Chondrocyte (in vitro differentiated cells): ENCODE data around the gene CDC42BPB. TPM values are rescaled to one million over a fixed set of nuclear protein-coding genes. Genes with fewer than 3 reads are reported as not detected.
"Not testable (repeated sequence)": the region's sequence is repeated elsewhere in the genome, so short reads cannot be mapped to it uniquely, and the experiment has no call there.

Source experiments
- DNase-seq: peaks from one replicate; pipeline ENCODE4 v3.0.0; 2021; ENCODE audit warnings: mixed read lengths, low spot score
- H3K27ac Mint-ChIP-seq: one replicate; pipeline ENCODE4 v1.8.0; 2021; ENCODE audit warnings: mild to moderate bottlenecking, moderate library complexity, mixed read lengths; ENCODE audit not compliant: unreplicated experiment
- H3K27me3 Mint-ChIP-seq: 2 replicates; pipeline ENCODE4 v1.8.0; 2021; ENCODE audit warnings: low read depth, mixed read lengths
- H3K36me3 Mint-ChIP-seq: 2 replicates; pipeline ENCODE4 v1.8.0; 2021; ENCODE audit warnings: low read depth, mixed read lengths
- H3K4me1 Mint-ChIP-seq: 2 replicates; pipeline ENCODE4 v1.8.0; 2021; ENCODE audit warnings: low read depth, mild to moderate bottlenecking, mixed read lengths
- H3K4me3 Mint-ChIP-seq: one replicate; pipeline ENCODE4 v1.8.0; 2021; ENCODE audit warnings: mild to moderate bottlenecking, moderate library complexity, mixed read lengths; ENCODE audit not compliant: unreplicated experiment
- H3K9me3 Mint-ChIP-seq: 2 replicates; pipeline ENCODE4 v1.8.0; 2021; ENCODE audit warnings: low read depth, mixed read lengths
- total RNA-seq: library from RNA; stranded (reverse); gene quantifications from 3 replicates; pipeline ENCODE4 v1.2.1, GENCODE V29; 2021
- TF ChIP-seq, protein P1 (sequence below): fragments of 200-600 bp; sonication (generic); IDR thresholded peaks from 2 replicates; pipeline ENCODE4 v1.5.0; 2021; ENCODE audit warnings: antibody characterized with exemption, mild to moderate bottlenecking, moderate library complexity

Gene CDC42BPB
- total RNA-seq, 1 donor from 2014 or later: 106 TPM

DNA sequence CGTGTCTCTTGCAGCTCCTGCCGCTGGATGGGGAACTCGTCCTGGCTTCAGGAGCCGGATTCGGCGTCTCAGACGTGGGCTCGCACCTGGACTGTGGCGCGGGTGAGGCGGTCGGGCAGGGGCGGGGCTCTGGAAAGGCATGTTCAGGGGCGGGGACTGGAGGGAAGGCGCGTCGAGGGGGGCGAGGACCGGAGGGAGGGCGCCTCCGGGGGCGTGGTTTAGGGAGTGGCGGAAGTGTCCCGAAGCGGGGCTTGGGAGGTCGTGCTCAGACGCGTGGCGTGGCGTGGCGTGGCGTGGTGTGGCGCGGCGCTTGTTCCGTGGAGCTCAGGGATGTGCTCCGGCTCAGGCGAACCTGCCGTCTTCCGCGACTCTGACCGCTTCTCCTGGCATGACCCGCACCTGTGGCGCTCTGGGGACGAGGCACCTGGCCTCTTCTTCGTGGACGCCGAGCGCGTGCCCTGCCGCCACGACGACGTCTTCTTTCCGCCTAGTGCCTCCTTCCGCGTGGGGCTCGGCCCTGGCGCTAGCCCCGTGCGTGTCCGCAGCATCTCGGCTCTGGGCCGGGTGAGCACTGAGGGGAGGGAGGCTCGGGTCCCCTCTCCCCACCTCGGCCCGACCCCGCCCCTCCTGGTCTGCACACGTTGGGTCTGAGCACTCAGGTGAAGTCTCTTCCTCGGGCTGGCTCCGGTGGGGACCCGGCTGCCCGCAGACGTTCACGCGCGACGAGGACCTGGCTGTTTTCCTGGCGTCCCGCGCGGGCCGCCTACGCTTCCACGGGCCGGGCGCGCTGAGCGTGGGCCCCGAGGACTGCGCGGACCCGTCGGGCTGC is 128.7 kb downstream of the CDC42BPB start:
- no peaks in the 10 kb centered on the region for H3K9me3 Mint-ChIP-seq
- H3K36me3 Mint-ChIP-seq: peaks cover 12% of the 10 kb centered on the region
- H3K27ac Mint-ChIP-seq: no peak overlapping the region
- TF ChIP-seq, protein P1, sequence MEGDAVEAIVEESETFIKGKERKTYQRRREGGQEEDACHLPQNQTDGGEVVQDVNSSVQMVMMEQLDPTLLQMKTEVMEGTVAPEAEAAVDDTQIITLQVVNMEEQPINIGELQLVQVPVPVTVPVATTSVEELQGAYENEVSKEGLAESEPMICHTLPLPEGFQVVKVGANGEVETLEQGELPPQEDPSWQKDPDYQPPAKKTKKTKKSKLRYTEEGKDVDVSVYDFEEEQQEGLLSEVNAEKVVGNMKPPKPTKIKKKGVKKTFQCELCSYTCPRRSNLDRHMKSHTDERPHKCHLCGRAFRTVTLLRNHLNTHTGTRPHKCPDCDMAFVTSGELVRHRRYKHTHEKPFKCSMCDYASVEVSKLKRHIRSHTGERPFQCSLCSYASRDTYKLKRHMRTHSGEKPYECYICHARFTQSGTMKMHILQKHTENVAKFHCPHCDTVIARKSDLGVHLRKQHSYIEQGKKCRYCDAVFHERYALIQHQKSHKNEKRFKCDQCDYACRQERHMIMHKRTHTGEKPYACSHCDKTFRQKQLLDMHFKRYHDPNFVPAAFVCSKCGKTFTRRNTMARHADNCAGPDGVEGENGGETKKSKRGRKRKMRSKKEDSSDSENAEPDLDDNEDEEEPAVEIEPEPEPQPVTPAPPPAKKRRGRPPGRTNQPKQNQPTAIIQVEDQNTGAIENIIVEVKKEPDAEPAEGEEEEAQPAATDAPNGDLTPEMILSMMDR: no peak
- no peaks in the 10 kb centered on the region for H3K27me3 Mint-ChIP-seq
- no peak for DNase-seq
- peak overlapping the region; percentile 53 for H3K4me3 Mint-ChIP-seq
- peaks cover 6% of the 10 kb centered on the region for H3K4me1 Mint-ChIP-seq

GRCh38 chr14:102927878-102928411 is 129.4 kb downstream of the CDC42BPB start:
- Mint-ChIP-seq H3K27ac (no peak overlapping the region), H3K27me3 (no peaks in the 10 kb centered on the region), H3K4me1 (peaks cover 6% of the 10 kb centered on the region), H3K4me3 (no peak overlapping the region), H3K36me3 (peaks cover 6% of the 10 kb centered on the region), H3K9me3 (no peaks in the 10 kb centered on the region)
- TF ChIP-seq, protein P1: no peak
- no peak for DNase-seq

- Mint-ChIP-seq H3K27ac (no peak overlapping the region), H3K4me1 (peaks cover 6% of the 10 kb centered on the region), H3K27me3 (no peaks in the 10 kb centered on the region), H3K4me3 (no peak overlapping the region), H3K9me3 (no peaks in the 10 kb centered on the region), H3K36me3 (peaks cover 4% of the 10 kb centered on the region)
- TF ChIP-seq, protein P1: no peak
- DNase-seq: peak; percentile 87
These were observed 129.9 kb downstream of the CDC42BPB start for GRCh38 chr14:102927346-102927877.

GRCh38 chr14:102926840-102927239 is 130.5 kb downstream of the CDC42BPB start:
- not testable (repeated sequence) for H3K27ac Mint-ChIP-seq, DNase-seq, H3K27me3 Mint-ChIP-seq, H3K4me1 Mint-ChIP-seq, H3K4me3 Mint-ChIP-seq, H3K36me3 Mint-ChIP-seq, H3K9me3 Mint-ChIP-seq

DNA sequence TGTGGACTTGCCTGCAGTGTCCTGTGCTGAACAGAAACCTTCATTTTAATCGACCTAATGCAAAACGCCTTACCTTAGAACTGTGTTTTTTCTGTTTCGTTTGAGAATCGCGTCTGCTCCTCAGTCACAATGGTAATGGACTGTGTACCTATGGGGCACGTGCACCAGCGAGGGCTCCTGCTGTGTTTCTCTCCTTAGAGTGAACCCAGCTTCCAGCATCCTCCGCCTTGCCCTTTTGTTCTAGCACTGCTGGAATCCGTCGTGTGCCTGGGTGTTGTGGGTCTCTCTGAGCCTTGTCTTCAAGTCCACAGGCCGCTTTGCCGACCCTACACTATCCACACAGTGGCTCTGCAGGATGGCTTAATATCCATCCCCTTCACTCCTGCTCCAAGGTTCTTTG is 131.2 kb downstream of the CDC42BPB start:
- H3K4me1 Mint-ChIP-seq: peaks cover 1% of the 10 kb centered on the region
- H3K9me3 Mint-ChIP-seq: no peaks in the 10 kb centered on the region
- no peak for DNase-seq
- H3K27me3 Mint-ChIP-seq: no peaks in the 10 kb centered on the region
- TF ChIP-seq, protein P1: no peak
- no peaks in the 10 kb centered on the region for H3K36me3 Mint-ChIP-seq
- no peak overlapping the region for H3K4me3 Mint-ChIP-seq
- H3K27ac Mint-ChIP-seq: no peak overlapping the region
